ENCODE measurements around the gene EVI5. TPM values are rescaled to one million over a fixed set of nuclear protein-coding genes. Genes with fewer than 3 reads are reported as not detected.
A peak's percentile ranks its signal among the peaks of the same experiment; 100 is the strongest.
"Not testable (repeated sequence)": the region's sequence is repeated elsewhere in the genome, so short reads cannot be mapped to it uniquely, and the experiment has no call there.

Gene EVI5
- total RNA-seq, 4 donors from 2014 or later = 37.7 to 59.7 (median 41.7) TPM

DNA sequence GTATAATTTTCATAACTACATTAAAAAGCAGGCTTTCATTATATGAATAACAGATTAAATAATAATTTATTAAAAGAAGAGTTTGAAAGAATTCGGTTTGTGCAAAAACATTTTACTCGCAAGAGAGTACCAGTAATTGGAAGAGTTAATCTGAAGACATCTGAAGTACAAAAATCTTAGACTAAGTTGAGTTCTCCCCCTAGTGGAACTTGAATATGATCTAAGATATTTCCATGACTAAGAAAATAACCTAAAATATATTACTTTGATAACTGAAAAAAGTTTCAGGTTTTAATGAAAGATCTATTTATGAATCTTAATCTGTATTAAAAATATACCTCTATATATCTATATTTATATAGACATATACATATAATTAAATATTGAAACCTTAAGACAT, 185.7 kb downstream of the EVI5 start:
- no peak overlapping the region for H3K4me3 ChIP-seq (replicated peaks in 1 of 3)
- no peaks in the 10 kb centered on the region for H3K27me3 ChIP-seq
- intact Hi-C loops (cut with DNase I) = no loop called here
- 64% methylated on average over 2 of the region's 2 CpGs for WGBS, 2 donors
- no peaks in the 10 kb centered on the region for H3K9me3 ChIP-seq
- DNase-seq = no peak
- TF ChIP-seq POLR2A (IDR thresholded peaks at IDR 0.05) = no peak
- TF ChIP-seq, protein P1, sequence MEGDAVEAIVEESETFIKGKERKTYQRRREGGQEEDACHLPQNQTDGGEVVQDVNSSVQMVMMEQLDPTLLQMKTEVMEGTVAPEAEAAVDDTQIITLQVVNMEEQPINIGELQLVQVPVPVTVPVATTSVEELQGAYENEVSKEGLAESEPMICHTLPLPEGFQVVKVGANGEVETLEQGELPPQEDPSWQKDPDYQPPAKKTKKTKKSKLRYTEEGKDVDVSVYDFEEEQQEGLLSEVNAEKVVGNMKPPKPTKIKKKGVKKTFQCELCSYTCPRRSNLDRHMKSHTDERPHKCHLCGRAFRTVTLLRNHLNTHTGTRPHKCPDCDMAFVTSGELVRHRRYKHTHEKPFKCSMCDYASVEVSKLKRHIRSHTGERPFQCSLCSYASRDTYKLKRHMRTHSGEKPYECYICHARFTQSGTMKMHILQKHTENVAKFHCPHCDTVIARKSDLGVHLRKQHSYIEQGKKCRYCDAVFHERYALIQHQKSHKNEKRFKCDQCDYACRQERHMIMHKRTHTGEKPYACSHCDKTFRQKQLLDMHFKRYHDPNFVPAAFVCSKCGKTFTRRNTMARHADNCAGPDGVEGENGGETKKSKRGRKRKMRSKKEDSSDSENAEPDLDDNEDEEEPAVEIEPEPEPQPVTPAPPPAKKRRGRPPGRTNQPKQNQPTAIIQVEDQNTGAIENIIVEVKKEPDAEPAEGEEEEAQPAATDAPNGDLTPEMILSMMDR (IDR thresholded peaks at IDR 0.05) = peak in 3 of 6 experiments; percentile 19 to 45 (median 35)
- H3K4me1 ChIP-seq = no peaks in the 10 kb centered on the region
- H3K36me3 ChIP-seq = peaks cover 0 to 2% of the 10 kb centered on the region in 2 donors
- no peak overlapping the region for H3K27ac ChIP-seq

DNA sequence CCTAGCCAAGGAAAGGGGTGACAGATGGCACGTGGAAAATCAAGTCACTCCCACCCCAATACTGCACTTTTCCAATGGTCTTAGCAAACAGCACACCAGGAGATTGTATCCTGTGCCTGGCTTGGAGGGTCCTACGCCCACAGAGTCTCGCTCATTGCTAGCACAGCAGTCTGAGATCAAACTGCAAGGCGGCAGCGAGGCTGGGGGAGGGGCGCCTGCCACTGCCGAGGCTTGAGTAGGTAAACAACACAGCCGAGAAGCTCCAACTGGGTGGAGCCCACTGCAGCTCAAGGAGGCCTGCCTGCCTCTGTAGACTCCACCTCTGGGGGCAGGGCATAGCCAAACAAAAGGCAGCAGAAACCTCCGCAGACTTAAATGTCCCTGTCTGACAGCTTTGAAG, 195.5 kb downstream of the EVI5 start:
- DNase-seq = not testable (repeated sequence)

DNA sequence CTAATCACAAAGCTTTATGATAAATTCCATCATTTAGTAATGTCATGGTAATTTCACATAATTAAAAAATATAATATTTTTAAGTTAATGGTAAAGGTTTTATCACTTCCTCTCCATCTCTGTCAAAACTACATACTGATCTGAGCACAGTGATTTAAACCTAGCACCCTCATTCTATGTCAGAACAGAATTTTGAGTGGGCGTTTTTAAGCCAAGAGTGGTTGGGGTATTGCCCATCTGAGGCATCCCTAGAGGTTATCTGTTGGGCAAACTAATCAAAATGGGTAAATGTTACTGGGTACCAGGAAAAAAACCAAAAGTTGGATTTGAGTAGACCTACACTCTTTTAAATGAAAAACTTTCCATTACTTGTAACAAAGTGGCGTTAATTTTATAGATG, 197.5 kb downstream of the EVI5 start:
- no peak overlapping the region for H3K27ac ChIP-seq
- no peak for TF ChIP-seq POLR2A (IDR thresholded peaks at IDR 0.05)
- TF ChIP-seq, protein P1 (IDR thresholded peaks at IDR 0.05) = no peak
- intact Hi-C loops (cut with DNase I) = no loop called here
- H3K27me3 ChIP-seq = no peaks in the 10 kb centered on the region
- H3K4me1 ChIP-seq = no peaks in the 10 kb centered on the region
- no peak overlapping the region for H3K4me3 ChIP-seq (replicated peaks in 1 of 3)
- WGBS, 2 donors = 89 to 97% methylated on average over 2 of the region's 2 CpGs
- no peak for DNase-seq
- H3K9me3 ChIP-seq = no peaks in the 10 kb centered on the region
- H3K36me3 ChIP-seq = no peaks in the 10 kb centered on the region

More for the DNA sequence above, 195.5 kb downstream of the EVI5 start:
- H3K36me3 ChIP-seq; H3K27me3 ChIP-seq; H3K4me3 ChIP-seq (replicated peaks in 1 of 3); H3K4me1 ChIP-seq; H3K9me3 ChIP-seq; intact Hi-C loops (cut with DNase I); H3K27ac ChIP-seq: not testable (repeated sequence)
- 85 to 86% methylated on average over 7 to 9 of the region's 9 CpGs for WGBS, 2 donors

DNA sequence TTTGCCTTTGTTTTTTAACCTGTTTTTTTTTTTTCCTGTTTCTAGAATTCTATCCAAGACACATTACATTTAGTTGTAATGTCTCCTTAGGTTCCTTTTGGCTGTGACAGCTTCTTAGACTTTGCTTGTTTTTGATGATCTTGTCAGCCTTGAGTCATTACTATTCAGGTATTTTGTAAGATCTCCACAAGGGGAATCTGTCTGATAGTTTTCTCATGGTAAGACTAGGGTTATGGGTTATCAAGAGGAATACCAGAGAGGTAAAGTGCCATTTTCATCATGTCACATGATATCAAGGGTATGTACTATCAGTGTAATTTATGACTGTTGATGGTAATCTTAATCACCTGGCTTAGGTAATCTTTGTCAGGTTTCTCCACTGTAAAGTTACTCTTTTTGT, 199.1 kb downstream of the EVI5 start:
- H3K27ac ChIP-seq = no peak overlapping the region
- no peaks in the 10 kb centered on the region for H3K36me3 ChIP-seq
- no peak for DNase-seq
- no peaks in the 10 kb centered on the region for H3K27me3 ChIP-seq
- intact Hi-C loops (cut with DNase I) = no loop called here
- H3K4me3 ChIP-seq (replicated peaks in 1 of 3) = no peak overlapping the region
- no peaks in the 10 kb centered on the region for H3K4me1 ChIP-seq
- TF ChIP-seq, protein P1 (IDR thresholded peaks at IDR 0.05) = no peak
- TF ChIP-seq POLR2A (IDR thresholded peaks at IDR 0.05) = no peak
- H3K9me3 ChIP-seq = no peaks in the 10 kb centered on the region

DNA sequence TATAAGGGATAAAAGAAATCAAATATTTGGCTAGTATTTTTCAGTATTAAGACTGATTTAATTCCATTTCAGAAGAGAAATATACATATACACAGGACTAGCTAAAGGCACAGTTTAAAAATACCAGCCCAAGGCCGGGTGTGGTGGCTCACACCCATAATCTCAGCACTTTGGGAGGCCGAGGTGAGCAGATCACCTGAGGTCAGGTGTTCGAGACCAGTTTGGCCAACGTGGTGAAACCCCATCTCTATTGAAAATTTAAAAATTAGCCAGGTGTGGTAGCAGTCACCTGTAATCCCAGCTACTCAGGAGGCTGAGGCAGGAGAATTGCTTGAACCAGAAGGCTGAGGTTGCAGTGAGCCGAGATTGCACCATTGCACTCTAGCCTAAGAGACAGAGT, 200.1 kb downstream of the EVI5 start:
- H3K27me3 ChIP-seq; intact Hi-C loops (cut with DNase I); H3K36me3 ChIP-seq; H3K4me1 ChIP-seq; H3K27ac ChIP-seq; H3K9me3 ChIP-seq; DNase-seq; H3K4me3 ChIP-seq (replicated peaks in 1 of 3): not testable (repeated sequence)
- 93 to 95% methylated on average over 5 of the region's 5 CpGs for WGBS, 2 donors

DNA sequence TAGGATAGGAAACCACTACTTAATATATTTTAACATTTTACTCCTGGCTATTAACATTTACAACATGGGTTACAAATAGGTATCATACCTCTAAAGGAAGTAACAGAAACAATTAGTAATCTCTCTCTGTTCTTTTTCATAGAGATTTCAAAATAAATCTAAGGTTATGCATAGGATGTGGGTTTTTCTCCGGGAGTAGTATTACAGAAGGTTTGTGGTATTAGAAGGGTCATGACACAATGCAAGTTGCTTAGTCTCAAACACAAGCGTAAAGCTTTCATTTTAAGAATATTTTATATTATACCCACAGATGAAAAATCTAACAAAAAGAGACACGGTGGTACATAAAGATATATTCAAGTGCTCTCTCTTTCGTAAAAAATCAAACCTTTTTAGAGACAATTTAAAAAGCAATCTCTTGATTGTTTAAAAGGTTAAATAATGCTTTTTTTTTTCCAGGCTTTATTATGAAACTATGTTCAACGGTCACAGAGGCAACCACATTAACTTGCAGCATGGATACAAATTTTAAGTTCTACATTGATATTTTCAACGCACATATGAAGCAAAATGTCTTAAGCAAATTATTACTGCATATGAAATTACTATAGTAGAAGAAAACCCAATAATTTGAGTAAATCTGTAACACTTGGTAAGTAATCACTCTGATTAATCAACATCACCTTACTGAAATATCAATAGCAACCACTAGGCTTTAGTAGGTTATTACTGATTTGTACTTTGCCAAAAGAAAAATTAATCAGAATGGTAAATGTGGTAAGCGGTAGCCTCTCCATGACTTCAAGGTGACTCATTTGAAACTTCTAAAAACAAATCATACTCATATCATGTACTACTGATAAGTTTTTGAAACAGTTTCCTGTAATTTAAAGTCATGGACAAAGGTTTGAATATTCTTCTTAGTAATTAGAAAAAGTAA, 200.8 kb downstream of the EVI5 start:
- Histone ChIP-seq H3K27me3 (no peaks in the 10 kb centered on the region), H3K27ac (no peak overlapping the region), H3K9me3 (no peaks in the 10 kb centered on the region), H3K4me1 (no peaks in the 10 kb centered on the region), H3K4me3 (replicated peaks in 1 of 3) (no peak overlapping the region), H3K36me3 (no peaks in the 10 kb centered on the region)
- intact Hi-C loops (cut with DNase I) = no loop called here
- DNase-seq = no peak
- 88 to 90% methylated on average over 7 of the region's 7 CpGs for WGBS, 2 donors
- TF ChIP-seq, protein P1 (IDR thresholded peaks at IDR 0.05) = no peak
- TF ChIP-seq POLR2A (IDR thresholded peaks at IDR 0.05) = no peak

Data from thyroid gland (tissue), 4 donors.